ENCODE results near the gene SCMH1.

GRCh38 chr1:41015281-41015896 lies 226.7 kb downstream of the SCMH1 start:
- TF ChIP-seq, protein P1, sequence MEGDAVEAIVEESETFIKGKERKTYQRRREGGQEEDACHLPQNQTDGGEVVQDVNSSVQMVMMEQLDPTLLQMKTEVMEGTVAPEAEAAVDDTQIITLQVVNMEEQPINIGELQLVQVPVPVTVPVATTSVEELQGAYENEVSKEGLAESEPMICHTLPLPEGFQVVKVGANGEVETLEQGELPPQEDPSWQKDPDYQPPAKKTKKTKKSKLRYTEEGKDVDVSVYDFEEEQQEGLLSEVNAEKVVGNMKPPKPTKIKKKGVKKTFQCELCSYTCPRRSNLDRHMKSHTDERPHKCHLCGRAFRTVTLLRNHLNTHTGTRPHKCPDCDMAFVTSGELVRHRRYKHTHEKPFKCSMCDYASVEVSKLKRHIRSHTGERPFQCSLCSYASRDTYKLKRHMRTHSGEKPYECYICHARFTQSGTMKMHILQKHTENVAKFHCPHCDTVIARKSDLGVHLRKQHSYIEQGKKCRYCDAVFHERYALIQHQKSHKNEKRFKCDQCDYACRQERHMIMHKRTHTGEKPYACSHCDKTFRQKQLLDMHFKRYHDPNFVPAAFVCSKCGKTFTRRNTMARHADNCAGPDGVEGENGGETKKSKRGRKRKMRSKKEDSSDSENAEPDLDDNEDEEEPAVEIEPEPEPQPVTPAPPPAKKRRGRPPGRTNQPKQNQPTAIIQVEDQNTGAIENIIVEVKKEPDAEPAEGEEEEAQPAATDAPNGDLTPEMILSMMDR (IDR thresholded peaks at IDR 0.05 in 8 of 11, conservative IDR thresholded peaks at IDR 0.05 in 3 of 11), result no peak
- TF ChIP-seq POLR2AphosphoS5 (IDR thresholded peaks at IDR 0.05), result no peak
- no peak for TF ChIP-seq POLR2A (IDR thresholded peaks at IDR 0.05)

Data from spleen (tissue), 7 donors.